ENCODE data around the gene IARS2.

GRCh38 chr1:220076861-220077762, 16.8 kb upstream of the IARS2 start:
- TF ChIP-seq POLR2A (IDR thresholded peaks at IDR 0.05) (no peak), CTCF (IDR thresholded peaks at IDR 0.05) (no peak), POLR2AphosphoS5 (IDR thresholded peaks at IDR 0.05) (no peak), EP300 (IDR thresholded peaks at IDR 0.05) (no peak)
